Gastrocnemius medialis (tissue), 4 donors: Measurements from ENCODE around the gene STARD13.

Experiments used
- CTCF ChIP-seq, 5 experiments: fragments of 450-650 bp in 3 of 5; fragments of 200-600 bp in 2 of 5; sonication (generic) in 2 of 5; IDR thresholded peaks in 4 of 5; conservative IDR thresholded peaks in 1 of 5; 1 replicate in 4 of 5; 2 replicates in 1 of 5; pipeline ENCODE4 v1.5.1; 2016 to 2019; ENCODE audit warnings: antibody characterized with exemption in 5 of 5, mild to moderate bottlenecking in 3 of 5, moderate library complexity in 3 of 5
- POLR2A ChIP-seq, 2 donors: fragments of 450-650 bp; IDR thresholded peaks; one replicate each; pipeline ENCODE4 v1.6.1; 2017; ENCODE audit warnings: antibody characterized with exemption in 2 of 2, mild to moderate bottlenecking in 2 of 2, moderate library complexity in 2 of 2

GRCh38 chr13:33115274-33115673 is 170.3 kb downstream of the STARD13 start:
- TF ChIP-seq POLR2A (IDR thresholded peaks at IDR 0.05) (no peak), CTCF (IDR thresholded peaks at IDR 0.05 in 4 of 5, conservative IDR thresholded peaks at IDR 0.05 in 1 of 5) (no peak)
